Measurements from ENCODE around the gene FARP1.

Gene FARP1

GRCh38 chr13:98384739-98385138 lies 241.8 kb downstream of the FARP1 start:
- TF ChIP-seq CTCF (IDR thresholded peaks at IDR 0.05) = no peak

GRCh38 chr13:98385606-98386005 lies 242.7 kb downstream of the FARP1 start:
- no peak for TF ChIP-seq CTCF (IDR thresholded peaks at IDR 0.05)

GRCh38 chr13:98386637-98387036 lies 243.7 kb downstream of the FARP1 start:
- TF ChIP-seq CTCF (IDR thresholded peaks at IDR 0.05) = no peak

GRCh38 chr13:98389319-98389718 lies 246.4 kb downstream of the FARP1 start:
- no peak for TF ChIP-seq CTCF (IDR thresholded peaks at IDR 0.05)

- TF ChIP-seq CTCF (IDR thresholded peaks at IDR 0.05) = no peak
These were observed 247.3 kb downstream of the FARP1 start for GRCh38 chr13:98390086-98390715.

- TF ChIP-seq CTCF (IDR thresholded peaks at IDR 0.05) = no peak
These were observed 251.0 kb downstream of the FARP1 start for GRCh38 chr13:98393873-98394272.

GRCh38 chr13:98394820-98395510 lies 252.1 kb downstream of the FARP1 start:
- no peak for TF ChIP-seq CTCF (IDR thresholded peaks at IDR 0.05)

All from LNCAP (cell line).